GM10847 (cell line): ENCODE data around the gene VPS16.

ENCODE experiments used
- POLR2A ChIP-seq: IDR thresholded peaks from 2 replicates; pipeline ENCODE4 v1.6.1; 2011; ENCODE audit not compliant: insufficient read length; ENCODE audit errors: extremely low read depth

Gene VPS16

GRCh38 chr20:2840138-2840966 is at the start of gene VPS16, which contains the start of gene PCED1A:
TSS of gene VPS16 (plus strand) at chr20:2840745. CDS start at chr20:2840775, 30 bp downstream.
TSS of gene PCED1A (minus strand) at chr20:2840655. CDS start at chr20:2839912, 743 bp downstream.
- peak; percentile 63 for TF ChIP-seq POLR2A

GRCh38 chr20:2793471-2793870 is 47.1 kb upstream of the VPS16 start:
- no peak for TF ChIP-seq POLR2A

- TF ChIP-seq POLR2A = no peak
Observed at GRCh38 chr20:2794202-2794748, 46.3 kb upstream of the VPS16 start.

- TF ChIP-seq POLR2A = no peak
Observed at GRCh38 chr20:2794866-2795447, 45.6 kb upstream of the VPS16 start.

GRCh38 chr20:2795451-2795850 is 45.1 kb upstream of the VPS16 start:
- no peak for TF ChIP-seq POLR2A

- no peak for TF ChIP-seq POLR2A
Observed at GRCh38 chr20:2796011-2796660, 44.4 kb upstream of the VPS16 start.

GRCh38 chr20:2797136-2797983 is 43.2 kb upstream of the VPS16 start:
- TF ChIP-seq POLR2A = no peak

GRCh38 chr20:2798095-2798805 is 42.3 kb upstream of the VPS16 start:
- TF ChIP-seq POLR2A = no peak

- no peak for TF ChIP-seq POLR2A
Observed at GRCh38 chr20:2798814-2799213, 41.7 kb upstream of the VPS16 start.

- no peak for TF ChIP-seq POLR2A
Observed at GRCh38 chr20:2799271-2799670, 41.3 kb upstream of the VPS16 start.

GRCh38 chr20:2799688-2800520 is 40.6 kb upstream of the VPS16 start:
- no peak for TF ChIP-seq POLR2A

- TF ChIP-seq POLR2A = peak; percentile 48
Observed at GRCh38 chr20:2800521-2801285, 39.8 kb upstream of the VPS16 start, which contains the start of gene CPXM1. TSS of gene CPXM1 (minus strand) at chr20:2800627. CDS start at chr20:2800572, 55 bp downstream.
